GM18507 (cell line): Measurements from ENCODE around the gene MBIP.

Experiments
- DNase-seq: peaks from one replicate; pipeline ENCODE4 v3.0.0; 2011; ENCODE audit warnings: low read depth; ENCODE audit not compliant: insufficient read length; ENCODE audit errors: extremely low spot score
- FAIRE-seq: peaks from 2 replicates; lab custom pipeline; 2011; peaks lifted over from hg19 to GRCh38; lab: Jason Lieb, UNC

MBIP gene

GRCh38 chr14:36315159-36315853 lies 5.1 kb downstream of the MBIP start:
- DNase-seq, result no peak
- no peak for FAIRE-seq

GRCh38 chr14:36313898-36314297 lies 6.5 kb downstream of the MBIP start:
- FAIRE-seq (no peak), DNase-seq (no peak)

- DNase-seq (no peak), FAIRE-seq (no peak)
Measured at GRCh38 chr14:36313206-36313605, 7.2 kb downstream of the MBIP start.

- no peak for FAIRE-seq
- no peak for DNase-seq
Measured at GRCh38 chr14:36306836-36307235, 13.6 kb downstream of the MBIP start.

GRCh38 chr14:36304895-36305294 lies 15.5 kb downstream of the MBIP start:
- DNase-seq (no peak), FAIRE-seq (no peak)

DNA sequence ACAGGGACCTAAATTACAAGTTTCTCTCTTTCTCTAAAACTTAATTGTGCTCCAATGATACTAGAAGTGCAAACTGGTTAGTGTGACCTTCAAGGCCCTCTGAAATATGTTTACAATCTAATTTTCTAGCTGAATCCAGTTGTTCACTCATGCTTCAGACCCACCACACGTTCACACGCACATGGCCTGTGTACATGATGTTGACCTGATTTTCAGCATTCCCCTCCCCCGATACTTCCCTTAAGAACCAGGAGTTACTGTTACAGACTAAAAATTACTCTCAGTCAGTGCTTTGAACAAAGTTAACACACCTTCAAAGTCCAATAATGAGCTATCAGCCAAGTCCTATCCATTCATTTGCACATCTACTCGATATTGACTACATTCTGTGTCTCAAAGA lies 16.5 kb downstream of the MBIP start:
- no peak for DNase-seq
- FAIRE-seq, result no peak

DNA sequence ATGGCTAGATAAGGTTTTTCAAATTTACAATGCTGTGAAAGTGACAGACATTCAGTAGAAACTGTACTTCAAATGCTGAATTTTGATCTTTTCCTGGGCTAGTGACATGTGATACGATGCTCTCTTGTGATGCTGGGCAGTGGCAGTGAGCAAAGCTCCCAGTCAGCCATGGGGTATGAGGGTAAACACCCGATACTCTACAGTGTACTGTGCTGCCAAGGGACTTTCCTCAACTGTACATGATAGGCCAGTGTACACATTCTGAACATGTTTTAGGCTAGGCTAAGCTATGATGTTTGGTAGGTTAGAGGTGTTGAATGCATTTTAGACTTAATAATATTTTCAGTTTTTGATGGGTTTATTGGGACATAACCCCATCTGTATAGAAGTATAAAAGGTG lies 17.6 kb downstream of the MBIP start:
- FAIRE-seq, result no peak
- no peak for DNase-seq

GRCh38 chr14:36301159-36301558 lies 19.3 kb downstream of the MBIP start:
- DNase-seq (no peak), FAIRE-seq (no peak)

- DNase-seq, result no peak
- no peak for FAIRE-seq
Measured at GRCh38 chr14:36300337-36300736, 20.1 kb downstream of the MBIP start.

DNA sequence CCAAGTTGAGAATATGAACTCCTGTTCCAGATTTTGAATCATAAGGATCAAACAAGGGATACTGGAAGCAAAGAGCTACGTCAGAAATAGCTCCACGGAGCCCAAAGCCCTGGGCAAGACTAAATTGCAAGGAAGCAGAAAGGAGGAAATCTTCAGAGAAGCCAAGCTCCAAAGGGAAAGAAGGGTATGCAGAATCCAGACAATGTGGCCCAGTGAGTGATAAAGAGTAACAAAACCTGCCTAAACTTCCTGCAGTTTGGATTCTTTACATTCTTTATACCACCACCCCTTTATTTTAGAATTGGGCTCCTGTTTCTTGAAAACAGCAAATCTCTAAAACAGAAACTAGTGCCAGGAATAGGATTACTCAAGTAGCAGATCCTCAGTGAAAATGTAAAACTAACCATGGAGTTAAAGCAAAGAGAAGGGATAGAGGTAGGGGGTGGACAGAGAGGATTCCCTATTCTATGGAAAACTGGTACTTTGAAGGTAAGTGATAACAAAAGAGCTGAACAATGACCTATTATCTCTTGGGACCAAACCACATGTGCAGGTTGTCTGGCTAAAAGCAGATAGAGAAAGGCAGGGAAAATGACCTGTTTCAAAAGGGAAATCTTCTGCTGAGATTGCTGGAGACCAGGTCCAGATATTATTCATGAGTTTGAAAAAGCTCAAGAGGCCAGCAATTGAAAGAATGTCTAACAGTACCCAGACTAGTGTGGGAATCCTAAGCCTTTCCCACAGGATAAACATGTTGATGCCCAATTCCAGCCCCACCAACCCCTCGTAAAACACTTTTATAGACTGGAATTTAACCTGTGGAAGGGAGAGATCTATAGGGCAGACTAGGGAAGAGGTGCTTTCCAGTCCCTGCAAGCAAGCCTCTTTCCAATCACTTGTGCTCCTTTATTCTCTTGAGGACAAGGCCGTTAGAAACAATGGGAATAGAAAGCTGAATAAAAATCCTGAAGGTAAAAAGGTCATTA lies 24.5 kb downstream of the MBIP start:
- DNase-seq (no peak), FAIRE-seq (no peak)

DNA sequence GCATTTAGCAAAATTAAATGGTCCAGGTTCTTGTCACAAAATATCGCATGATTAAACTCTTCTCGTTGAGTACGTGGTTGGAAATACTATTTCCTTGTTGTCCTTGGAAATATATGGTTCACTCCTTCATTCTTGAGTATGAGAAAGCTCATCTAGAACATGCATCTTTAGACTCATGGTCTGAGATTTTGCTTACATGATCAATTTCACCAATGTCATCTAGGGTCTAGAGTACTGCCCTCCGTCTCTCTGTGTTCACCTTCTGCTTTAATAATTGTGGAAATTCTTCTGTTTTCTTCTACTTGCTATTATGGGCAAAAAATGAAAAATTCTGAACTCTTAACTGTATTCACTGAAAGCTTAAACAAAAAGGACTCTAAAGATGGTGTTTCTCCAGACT lies 25.9 kb downstream of the MBIP start:
- DNase-seq (no peak), FAIRE-seq (no peak)

DNA sequence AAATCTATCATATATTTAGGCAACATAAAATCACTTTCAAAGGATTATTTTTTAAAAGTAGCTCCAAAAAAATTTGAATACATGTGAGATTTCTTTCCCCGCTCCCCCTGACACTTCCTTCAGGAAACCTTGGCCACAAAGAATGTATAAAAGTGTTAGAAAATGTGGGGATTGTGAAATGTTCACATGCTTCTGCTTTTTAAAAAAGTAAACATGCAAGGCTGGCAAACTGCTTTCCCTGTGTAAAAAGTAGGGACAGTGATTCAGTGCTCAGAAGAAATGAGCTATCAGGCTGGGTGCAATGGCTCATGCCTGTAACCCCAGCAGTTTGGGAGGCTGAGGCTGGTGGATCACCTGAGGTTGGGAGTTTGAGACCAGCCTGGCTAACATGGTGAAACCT lies 26.6 kb downstream of the MBIP start:
- FAIRE-seq (no peak), DNase-seq (no peak)

DNA sequence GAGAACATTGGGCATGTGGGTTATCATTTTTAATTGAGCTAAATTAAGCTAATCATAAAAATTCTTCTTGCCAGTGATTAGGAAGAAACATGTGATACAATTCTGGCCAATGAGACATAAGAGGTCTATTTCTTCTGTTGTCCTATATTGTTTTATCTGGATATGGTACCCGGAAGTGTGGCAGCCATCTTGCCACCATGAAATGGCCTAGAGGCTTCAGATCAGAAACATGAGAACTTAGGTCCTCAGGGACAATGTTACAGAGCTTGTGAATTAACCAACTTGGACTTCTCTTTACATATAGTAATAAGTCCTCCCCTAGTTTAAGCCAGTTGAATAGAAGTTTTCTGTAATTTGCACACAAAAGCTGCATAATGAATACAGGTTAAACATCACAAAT lies 30.5 kb downstream of the MBIP start:
- no peak for FAIRE-seq

GRCh38 chr14:36288496-36288895 lies 31.9 kb downstream of the MBIP start:
- FAIRE-seq (no peak), DNase-seq (no peak)

More for the DNA sequence above, 30.5 kb downstream of the MBIP start:
- DNase-seq, result no peak

DNA sequence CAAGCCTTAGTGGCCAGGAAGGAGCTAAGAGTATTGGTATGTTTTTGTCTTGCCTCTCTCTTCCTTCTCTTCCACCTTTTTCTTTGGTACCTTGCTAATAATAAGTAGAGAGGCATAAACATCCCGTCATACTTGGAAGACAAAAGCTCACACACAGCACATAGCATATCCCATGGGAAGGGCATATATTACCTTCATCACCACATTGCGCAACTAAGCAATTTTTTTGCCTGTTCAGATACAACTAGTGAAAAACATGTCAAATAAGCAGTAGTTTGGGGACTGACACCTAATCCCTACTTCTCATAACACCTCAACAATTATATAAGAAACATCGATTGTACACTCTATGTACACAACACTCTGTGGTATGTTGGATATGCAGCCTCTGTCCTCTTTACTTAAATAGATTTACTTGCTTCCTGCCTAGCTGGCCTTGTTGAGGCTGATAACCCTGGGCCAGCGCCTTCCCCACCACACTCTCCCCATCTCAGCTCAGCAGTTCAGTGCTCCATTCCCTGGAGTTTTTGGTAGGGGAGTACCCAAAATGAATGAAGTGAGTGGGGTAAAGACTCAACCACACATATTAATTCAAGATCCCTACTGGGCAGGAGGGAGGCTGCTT lies 35.4 kb downstream of the MBIP start:
- no peak for FAIRE-seq

GRCh38 chr14:36281309-36281708 lies 39.1 kb downstream of the MBIP start:
- no peak for DNase-seq
- no peak for FAIRE-seq

More for the DNA sequence above, 35.4 kb downstream of the MBIP start:
- DNase-seq, result no peak

DNA sequence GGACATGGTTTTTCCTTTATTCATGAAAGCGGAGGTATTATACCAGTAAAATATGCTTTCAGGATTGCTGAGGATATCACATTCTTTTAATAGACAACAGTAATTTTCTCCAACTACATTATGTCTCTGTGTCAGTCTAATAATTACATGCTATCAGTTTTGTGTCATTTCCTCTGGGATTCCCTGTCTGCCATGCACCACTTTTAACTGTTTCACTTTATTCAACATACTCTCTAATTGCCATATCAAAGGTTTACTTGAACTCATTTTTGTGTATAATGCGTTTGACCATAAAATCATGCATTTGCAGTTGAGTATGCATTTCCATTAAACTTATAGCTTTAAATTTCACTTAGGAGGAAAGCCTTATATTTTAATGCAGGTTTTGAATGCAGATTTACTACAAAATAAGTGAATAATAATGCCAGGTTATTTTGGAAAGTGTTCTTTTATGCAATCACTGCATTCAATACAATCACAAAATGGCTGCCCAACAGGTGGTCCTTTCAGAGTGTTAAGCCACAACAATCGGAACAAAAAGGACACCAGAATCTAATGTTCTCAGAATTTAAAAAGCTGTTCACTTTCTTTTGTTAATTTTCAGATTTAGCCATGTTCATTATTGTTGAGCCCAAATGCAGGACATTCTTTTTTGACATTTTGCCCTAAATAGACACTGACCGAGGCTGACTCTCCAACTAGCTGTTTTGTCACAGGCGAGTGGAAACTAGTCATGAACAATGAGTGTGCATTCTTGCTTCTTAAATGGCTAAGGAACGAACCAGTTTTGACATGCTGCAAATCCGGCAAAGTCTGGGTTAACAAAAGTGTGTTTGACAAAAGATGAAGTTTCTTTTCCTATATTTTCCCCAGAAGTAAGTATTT lies 40.9 kb downstream of the MBIP start:
- FAIRE-seq, result no peak

GRCh38 chr14:36275741-36276140 lies 44.7 kb downstream of the MBIP start:
- DNase-seq, result no peak
- no peak for FAIRE-seq

More for the DNA sequence above, 40.9 kb downstream of the MBIP start:
- no peak for DNase-seq
